HG03045 (cell line): ENCODE results near the gene MYO18B.

Experiments used
- ATAC-seq: cut with Tn5 transposase; IDR thresholded peaks from one replicate; pipeline ENCODE4 v1.9.1; 2021; ENCODE audit warnings: mild to moderate bottlenecking, moderate library complexity; ENCODE audit not compliant: unreplicated experiment

MYO18B gene

DNA sequence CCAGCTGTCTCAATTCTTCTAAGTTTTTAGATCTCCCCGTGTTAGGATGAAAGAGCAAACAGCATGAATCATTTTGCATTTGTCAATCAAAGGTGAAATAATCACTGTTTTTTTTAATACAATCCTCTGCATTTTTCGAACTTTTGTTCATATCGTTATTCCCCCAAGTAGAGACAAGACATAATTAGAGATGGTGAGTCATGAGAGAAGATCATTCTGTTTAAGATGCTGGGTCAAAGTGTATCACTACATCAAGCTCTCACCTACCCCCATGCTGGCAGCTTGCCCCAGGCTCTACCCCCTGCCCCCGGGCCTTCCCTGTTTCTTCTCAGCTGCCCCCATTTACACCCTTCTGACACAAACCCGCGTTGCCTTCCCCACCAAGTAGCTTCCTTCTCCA is 30.5 kb upstream of the MYO18B start:
- ATAC-seq, result no peak

DNA sequence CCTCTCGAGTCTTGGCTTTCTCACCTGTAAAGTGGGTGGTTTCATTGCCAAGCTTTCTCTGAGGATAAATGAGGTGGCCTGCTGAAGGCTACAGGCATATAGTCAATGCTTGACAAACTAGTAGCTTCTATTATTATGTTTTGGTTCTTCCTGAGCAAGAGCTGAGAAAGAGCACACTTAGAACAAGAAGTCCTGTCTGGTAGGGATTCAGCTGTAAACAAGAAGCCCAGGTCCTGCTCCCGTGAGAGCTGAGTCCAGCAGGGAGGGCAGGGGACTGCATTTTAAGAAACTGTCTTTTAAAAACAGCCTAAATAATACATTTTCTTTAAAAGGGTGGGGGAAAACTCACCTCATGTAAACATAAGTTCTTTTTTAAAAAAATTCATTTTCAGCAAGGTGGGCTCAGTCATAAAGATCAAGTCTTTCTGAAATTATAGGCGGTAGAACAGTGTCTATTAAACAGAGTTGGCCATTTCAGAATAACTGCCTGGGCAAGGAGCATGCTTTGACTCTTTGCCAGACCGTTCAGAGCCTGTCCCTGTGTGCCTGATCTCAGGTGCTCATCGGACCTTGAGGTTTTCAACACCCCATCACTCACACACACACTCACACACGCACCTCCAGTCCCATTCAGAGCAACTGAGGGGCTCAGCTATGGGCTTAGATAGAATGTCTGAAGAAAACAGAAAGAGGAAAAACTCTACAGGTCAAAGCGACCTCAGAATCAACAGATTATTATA is 29.2 kb upstream of the MYO18B start:
- no peak for ATAC-seq

DNA sequence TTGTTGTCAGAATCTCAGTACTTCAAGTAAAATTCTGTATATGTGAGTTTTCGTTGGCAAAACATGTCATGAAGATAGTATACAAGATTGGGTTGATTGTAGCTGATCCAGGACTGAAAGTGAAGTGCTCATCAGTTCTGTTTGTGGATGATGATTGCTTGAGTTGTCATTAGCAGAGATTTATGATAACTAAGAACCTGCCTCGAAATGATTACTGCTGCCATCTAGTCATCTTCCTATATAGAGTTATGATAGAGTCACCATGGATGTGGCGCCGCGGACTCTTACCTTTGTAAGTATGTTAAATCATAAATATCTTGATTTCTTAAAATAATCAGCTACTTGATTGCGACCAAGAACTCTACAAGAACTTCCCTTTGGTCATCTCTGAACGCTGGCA is 27.9 kb upstream of the MYO18B start:
- no peak for ATAC-seq

DNA sequence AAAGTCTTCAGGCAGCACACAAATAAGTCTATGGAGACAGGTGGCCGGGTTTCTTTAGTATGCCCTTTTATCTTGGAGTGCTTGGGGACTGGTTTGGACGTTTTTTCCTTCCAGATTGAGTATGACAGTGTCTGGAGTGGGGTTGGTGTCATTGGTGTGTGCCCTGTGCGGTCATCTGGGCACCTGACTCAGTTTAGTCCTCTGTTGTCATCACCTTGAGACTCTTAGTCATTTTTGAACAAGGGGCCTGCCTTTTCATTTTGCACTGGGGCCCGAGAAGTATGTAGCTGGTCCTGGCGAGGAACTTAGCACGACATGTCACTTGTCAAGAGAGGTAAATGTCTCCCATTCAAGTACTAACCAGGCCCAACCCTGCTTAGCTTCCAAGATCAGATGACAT is 27.2 kb upstream of the MYO18B start:
- ATAC-seq, result no peak

DNA sequence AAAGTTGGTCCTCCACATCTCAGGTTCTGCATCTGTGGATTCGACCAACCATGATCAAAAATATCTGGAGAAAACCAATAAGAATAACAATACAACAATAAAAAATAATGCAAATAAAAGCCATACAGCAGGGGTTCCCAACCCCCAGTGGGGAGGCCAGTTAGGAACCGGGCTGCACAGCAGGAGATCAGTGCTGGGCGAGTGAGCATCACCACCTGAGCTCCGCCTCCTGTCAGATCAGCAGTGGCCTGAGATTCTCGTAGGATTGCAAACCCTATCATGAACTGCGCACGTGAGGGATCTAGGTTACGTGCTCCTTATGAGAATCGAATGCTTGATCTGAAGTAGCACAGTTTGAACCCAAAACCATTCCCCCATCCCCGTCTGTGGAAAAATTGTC is 25.4 kb upstream of the MYO18B start:
- ATAC-seq, result no peak

DNA sequence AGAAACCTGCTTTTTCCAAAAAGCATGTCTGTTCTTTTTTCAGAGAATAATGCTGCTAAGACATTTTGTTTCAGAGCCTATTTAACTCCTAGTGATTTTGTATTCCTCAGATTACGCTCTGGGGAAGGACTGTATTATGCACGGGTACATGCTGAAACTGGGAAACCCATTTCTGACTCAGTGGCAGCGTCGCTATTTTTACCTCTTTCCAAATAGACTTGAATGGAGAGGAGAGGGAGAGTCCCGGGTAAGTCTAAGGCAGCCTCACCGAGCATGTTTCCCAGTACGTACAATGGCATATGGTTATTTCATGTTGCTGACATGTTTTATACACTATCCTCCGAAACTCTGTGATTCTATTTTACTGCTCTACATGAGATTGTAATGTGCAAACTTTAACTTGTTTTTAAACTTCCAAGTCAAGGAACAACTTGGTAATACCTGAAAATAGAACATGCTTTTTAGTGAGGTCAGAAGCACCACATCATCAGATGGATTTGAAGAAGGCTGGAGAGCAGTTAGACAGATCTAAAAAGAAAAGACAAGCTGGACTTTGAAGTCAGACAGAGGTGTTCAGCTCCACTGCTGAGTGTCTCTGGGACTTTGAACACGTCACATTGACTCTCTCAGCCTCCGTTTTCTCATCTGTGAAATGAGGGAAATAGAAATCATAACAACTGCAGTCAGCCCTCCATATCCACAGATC is 23.7 kb upstream of the MYO18B start:
- no peak for ATAC-seq

DNA sequence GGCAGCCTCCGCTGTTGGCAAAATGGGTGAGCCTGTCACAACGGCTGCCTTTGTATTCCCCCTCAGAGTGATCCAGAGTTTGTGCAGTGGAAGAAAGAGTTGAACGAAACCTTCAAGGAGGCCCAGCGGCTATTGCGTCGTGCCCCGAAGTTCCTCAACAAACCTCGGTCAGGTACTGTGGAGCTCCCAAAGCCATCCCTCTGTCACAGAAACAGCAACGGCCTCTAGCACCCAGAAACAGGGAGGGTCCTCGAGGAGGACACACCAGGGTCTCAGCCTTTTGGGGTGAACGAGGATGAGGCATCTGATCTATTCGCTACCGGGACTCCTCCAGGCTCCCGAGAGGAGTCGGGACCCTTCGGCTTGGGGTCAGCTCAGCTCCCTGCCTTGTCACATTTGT is 19.8 kb upstream of the MYO18B start:
- ATAC-seq, result no peak

DNA sequence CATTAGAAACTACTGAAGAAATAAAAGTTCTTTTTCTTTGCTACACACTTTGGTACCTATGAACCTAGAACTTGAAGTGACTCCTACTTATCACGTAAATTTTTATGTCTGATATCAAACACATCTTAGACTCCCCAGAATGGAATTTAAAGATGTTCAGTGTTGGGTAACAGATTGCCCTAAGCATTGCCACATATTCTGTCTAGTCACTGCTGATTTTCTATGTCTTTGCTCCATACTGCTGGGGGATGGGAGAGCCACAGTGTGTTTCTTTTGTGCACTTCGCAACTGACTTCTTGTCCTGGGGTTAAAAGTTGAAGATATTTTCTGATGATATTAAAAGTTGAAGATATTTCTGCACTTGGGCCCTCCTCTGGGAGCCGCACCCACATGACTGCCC is 19.4 kb upstream of the MYO18B start:
- ATAC-seq, result no peak

DNA sequence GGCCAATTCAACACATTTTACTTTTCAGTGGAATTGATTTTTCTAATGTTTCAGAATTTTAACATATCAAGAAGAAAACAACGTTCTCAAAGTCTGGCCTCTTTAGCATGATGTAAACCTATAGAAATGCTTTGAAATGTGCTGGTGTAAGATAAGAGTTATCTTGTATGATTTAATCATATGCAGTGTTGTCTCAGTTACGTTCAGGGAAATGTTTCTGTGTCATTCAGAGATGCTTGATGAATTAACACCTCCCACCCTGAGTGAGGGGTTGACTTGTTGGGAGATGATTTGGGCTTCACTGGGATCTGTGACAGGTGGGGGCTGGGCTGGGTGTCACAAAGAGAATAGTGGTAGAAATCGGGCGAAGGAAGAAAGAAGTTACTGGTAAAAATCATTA is 15.7 kb upstream of the MYO18B start:
- no peak for ATAC-seq

DNA sequence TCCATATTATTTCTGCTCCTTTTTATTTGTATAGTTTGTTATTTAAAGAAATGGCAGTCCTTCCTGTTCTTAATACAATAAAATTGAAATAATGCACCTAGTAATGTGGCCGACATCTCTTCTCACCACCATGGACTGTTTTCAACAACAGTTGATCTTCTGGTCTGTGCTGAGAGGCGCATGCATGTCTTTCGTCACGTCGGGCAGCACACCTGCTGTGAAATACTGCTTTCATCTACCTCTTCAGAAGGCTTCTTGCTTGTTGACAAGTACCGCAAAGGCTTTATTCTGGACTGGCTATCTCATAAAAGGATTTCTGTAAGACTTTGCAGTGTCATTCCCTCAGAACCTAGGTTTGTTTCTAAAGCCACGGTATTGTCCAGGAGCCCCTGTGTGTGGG is 13.9 kb upstream of the MYO18B start:
- no peak for ATAC-seq

DNA sequence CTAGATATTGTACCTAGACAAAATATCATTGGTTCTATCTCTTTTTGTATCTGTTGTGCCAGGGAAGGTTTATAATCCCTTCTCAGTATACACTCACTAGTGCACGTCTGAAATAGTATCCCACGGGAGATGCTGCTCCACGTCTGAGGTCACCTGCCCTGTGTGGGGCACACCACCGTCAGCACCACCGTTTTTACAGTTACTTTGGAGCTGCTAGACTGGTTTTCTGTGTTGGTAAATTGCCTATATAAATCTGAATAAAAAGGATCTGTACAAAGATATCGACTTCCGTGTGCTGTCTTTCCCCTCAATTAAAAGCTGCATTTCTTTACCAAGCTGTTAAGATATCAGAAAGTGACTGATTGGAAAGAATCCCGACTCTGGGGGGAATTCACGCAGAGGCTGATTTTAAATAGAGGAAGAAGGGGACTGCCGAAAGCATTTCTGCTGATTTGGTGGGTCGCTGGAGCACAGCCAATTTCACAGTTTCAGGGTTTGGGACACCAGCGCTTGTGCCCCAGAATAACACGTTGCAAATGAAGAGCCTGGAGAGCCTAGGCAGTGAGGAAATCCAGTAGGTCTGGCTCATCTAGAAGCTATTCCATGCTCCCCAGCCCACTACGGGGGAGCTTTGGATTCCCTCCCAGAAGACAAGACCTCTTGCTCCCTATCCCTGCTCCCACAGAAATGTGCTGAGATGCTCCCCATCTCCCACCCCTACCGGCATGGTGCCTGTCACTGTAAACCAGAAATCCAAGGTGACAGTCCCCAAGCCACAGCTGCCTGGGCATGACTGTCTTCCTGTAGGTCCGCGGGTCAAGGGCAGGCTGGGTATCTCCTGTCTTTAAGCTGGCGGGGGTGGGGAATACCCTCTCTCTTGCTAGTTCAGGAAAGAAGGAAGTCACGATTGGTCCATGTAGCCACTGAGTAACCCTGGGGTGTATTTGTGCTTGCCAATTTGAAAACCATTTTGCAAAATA is 12.7 kb upstream of the MYO18B start:
- ATAC-seq, result no peak

DNA sequence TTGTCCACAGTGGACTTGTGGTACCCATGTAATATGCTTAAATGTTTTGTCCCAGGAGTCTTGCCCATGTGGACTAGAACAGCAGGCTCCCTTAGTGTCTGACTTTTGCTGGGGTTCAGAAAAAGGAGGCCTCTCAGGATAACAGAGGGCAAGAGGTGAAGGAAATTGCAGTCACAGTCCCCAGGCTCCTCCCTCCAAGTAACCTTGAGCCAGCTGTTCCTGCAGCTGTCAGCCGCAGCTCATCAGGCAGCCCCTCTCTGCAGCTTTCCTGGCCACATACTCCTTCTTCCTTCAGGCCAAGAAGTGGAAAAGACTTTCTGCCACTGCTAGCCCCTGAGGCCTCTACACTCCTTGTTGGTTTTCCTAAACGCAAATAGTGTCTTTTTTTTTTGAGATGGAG is 6.3 kb upstream of the MYO18B start:
- ATAC-seq, result no peak

DNA sequence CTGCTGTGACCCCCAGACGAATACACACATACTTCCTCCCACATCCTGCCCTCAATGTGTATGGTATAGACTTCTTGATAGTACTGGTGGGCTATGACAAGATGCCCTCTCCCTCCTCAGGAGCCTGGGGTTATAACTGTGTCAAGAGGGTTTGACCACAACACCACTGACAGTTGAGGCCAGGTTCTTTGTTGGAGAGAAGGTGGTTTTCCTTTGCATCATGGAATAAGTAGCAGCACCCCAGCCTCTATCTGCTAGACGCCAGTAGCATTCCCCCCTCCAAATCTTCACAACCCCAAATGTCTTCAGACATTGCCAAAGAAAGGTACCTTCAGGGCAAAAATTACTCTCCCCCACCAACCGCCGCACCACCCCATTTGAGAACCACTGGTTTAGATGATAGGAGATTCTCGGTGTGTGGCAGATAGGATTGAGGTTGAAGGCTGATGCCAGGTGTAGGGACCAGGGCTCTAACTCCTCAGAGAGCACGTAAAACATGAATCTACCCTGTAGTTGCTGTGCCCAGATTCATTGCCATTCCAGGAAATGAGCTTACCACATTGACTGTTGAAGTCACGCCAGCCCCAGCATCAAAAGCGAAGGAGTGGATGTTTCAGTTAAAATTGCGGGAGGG is 5.5 kb upstream of the MYO18B start:
- no peak for ATAC-seq

DNA sequence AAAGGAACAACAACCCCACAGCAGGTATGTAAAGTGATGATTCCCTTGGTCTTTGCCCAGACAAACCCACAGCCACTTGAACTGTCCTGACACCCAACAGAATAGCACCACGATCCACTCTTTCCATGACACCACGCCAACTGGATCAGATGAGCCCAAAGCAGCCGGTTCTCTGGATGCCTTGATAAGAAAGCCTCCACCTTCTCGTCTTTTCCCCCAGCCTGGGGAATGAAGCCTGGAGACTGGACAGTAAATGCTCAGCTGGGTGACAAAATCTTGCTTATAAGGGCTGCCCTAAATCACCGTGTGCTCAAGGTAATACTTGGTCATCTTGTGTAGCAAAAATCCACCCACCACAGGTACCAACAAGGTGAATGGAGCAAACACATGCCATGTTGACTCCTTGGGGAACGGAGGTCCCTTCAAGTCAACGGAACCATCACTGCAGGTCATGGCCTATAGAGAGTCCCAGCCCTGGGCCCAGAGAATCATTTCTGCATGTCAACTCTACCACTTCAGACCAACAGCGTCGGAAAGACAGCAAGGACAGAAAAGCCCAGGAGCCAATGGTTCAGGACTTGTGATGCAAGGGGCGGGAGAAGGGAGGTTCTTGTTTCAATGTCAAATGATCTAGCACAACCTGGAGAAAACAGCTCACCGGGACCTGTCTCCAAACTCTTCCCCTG is 2.2 kb upstream of the MYO18B start:
- no peak for ATAC-seq

DNA sequence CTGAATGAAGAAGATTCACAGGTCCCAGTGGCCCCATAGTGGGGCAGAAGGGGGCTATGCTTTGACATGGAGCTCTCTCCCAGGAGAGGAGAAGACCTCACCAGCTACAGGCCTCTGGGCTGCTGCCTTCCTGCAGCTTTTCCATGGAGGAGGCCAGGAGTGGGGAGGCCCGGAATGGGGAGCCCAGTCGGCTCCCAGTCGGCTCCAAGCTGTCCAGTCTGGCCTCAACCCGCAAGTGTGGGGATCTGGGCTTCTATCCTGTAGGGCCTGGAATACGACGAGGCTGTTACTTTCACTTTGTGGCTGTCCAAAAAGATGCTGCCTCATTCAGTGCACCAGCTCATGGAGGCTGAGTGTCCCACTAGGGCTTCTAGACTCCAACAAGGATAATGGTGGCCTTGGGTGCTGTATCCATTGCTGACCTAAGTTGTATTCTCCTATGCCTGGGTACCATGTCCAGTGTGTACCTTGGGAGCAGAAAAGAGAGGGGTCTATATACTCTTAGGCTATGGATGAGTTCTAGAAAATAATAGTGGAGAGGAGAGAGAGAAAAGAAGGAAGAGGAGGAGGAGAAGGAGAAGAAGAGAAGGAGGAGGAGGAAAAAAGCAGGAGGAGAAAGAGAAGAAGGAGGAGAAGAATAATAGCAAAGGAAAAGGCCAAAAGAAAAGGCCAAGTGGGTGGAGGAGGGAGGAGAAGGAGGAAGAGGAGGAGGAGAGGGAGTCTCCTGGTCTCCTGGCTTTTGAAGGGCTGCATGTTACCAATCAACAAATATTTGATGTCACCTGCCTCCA is 1.1 kb downstream of the MYO18B start:
- ATAC-seq, result no peak

DNA sequence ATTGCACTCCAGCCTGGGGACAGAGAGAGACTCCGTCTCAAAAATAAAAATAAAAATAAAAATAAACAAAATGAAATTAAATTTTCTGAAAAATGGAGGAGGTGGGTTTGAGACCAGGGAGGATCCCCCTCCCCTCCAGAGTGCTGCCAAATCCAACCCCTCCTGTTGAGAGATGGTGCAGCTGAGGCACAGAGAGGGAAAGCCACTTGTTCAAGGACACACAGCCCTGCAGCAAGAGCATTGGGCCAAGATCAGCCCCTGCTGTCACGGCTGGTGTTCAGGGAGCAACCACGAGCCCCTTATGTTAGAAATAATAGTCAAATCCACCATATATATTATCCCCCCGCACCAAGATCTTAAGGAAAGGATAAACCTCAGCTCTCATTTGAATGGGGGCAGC is 2.7 kb downstream of the MYO18B start:
- no peak for ATAC-seq

DNA sequence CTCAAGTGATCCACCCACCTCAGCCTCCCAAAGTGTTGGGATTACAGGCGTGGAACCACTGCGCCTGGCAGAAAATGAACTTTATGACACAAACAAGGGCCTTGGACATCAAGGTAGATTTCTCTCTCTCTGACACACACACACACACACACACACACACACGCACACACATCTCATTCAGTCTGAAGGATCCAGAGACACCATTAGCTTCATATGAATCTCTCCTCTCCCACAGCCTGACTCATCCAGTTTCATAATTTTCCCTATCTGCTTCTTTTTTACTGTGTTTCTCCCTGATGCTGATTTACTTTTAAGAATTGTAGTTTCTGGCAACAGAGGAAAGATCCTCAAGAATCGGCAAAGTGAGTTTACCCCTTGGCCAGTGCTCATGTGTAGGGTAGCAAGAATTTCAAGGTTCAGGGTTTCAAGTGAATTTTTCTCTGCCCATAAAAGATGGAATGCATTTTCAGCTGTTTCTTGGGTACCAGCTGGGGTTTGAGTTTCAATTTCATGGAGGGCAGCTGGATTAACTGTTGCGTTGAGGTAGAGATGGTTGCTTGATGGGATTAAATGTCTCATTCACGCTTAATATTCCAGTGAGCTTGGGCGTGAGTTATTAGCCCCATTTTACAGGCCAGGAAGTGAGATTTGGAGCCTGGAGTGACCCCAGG is 3.5 kb downstream of the MYO18B start:
- no peak for ATAC-seq

DNA sequence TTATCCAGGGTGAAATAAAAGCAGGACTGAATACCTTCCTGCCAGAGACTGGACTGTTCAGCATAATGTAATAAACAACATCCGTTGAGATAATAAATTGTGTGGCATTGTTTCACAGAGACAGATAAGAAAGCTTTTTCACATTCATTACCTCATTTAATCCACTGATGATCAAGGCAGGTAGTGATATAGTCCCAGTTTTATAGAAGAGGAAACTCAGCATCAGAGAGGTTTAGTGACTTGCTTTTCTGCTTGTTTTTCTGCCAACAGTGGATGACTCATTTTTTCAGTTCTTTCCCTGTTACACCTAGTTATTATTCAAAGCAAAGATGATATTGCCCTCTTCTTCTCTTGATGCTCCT is 4.0 kb downstream of the MYO18B start:
- ATAC-seq, result no peak

DNA sequence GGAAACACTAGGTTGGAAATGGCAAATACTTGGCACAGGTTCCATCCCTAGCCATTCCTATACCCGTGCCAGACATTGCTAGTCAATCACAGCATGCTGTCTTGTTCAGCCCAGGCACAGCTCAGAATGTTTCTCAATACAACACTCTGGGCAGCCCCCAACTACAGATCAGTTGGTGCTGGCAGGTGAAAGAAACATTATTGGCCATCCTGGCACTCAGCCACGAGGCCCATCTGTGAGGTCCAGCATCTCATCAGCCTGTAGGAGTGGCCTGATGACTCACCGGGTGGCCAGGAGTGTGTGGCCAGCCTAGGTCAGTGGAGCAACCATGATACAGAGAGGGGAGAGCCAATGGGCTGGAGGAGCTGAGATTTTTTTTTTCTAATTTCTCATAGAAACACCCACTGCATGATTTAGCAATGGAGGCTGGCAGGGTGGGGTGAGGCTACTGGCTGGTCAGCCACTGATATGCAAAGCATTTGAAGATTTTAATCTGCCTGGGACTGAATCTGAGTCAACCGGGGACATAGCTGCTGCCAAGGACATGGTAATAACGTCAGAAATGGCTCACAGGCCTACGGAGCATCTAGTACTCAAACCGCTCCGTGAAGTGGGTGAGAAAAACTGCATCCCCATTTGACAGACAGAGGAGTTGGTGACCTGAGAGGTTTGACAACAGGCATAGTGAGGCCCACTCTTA is 5.4 kb downstream of the MYO18B start:
- no peak for ATAC-seq
